Right ventricle myocardium inferior (tissue), 1 donor: ENCODE measurements around the gene BARHL2. TPM values are rescaled to one million over a fixed set of nuclear protein-coding genes. Genes with fewer than 3 reads are reported as not detected.

Experiments
- ATAC-seq: fragments of 200-7000 bp; cut with Tn5 transposase; one replicate; pipeline ENCODE4 v1.9.1; 2020; ENCODE audit warnings: mild to moderate bottlenecking, moderate library complexity
- DNase-seq: peaks from one replicate; pipeline ENCODE4 v3.0.0; 2021; ENCODE audit errors: missing footprints
- intact Hi-C: fragments of 100-400 bp; cut with DNase I; formaldehyde crosslinking; loops from one replicate; pipeline ENCODE4 v1.11.0; 2022
- total RNA-seq: library from RNA; stranded (reverse); fragmentation: NEBNext Ultra II Directional; extraction: Animal tissue kit (Norgen Biotek cat#: 25700); gene quantifications from one replicate; pipeline ENCODE4 v1.2.1, GENCODE V29; 2021
- donor health status: DM: no; HTN: yes; CAD: no; lungs with severe emphysema.

Gene BARHL2
- total RNA-seq, 1 donor from 2014 or later, result not detected

DNA sequence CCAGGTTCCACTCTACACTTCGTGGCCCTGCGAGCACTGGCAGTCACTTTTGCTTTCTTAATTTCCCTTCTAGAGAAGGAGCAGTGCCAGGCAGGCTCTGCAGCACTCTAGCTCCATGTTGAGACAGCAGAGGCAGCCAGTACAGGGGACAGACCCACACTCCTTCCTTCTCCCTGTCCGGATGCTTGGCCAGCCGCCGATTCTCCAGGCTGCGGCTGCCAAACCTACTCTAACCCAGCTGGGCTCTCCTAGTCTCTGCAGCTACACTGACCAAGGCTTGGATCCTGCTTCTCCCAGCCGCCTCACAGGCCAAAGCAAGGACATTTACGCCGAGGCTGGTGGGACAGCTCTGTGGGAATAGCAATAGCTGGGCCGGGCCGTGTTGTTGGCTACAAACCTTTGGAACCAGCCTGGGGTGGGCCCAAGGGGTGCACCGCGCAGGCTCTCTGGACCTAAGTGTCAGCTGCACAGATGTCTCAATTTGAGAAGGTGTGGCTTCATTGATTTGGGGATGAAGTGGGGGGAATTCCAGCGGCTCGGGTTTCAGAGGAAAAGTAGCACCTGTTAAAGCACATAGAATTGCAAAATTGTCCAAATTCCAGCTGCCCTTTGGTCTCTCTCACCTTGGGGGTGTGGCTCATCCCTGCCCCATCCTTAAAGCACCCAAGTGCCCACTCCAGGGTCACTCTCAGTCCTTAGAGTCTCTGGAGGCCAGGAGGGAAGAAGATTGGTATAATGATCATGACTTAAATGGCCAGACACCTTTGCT, 3.2 kb downstream of the BARHL2 start:
- DNase-seq, result no peak
- ATAC-seq, result no peak
- intact Hi-C loops, result no loop called here

DNA sequence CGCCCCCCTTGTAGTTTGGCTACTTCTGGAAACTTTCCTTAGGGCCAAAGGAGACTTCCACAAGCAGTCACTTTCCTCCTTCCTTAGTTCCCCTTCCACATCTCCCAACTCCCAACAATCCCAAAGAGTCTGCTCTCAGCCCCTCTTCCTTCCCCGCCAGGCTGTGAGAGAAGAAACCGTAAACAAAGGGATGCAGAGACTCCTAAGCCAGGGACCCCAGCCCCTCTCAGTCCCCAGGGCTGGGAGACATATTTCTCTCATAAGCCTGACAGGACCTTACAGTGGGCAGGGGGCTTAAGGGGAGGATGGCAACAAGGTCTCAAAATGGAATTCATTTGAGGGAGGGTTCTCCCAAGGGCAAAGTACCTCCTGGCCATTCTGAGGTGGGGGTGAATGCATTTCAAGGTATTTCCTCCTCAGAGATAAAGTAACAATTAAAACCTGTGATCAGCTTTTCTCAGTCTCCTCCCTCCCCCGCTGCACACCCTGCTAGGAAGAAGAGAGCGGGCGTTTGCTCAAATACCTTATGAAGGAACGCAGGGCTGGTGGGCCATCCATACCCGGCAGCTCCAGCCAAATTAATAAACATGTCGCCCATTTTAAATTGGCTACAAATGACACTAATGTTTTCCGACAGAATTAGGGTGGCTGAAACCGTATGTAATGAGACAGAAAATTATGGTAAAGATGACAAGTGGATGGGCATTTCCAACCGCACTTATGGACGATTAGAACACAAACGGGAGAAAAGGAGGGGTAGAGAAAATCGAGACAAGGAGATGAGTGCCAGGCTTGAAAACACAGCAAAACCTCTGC, 4.0 kb downstream of the BARHL2 start:
- ATAC-seq (no peak), DNase-seq (no peak)
- intact Hi-C loops, result no loop called here

DNA sequence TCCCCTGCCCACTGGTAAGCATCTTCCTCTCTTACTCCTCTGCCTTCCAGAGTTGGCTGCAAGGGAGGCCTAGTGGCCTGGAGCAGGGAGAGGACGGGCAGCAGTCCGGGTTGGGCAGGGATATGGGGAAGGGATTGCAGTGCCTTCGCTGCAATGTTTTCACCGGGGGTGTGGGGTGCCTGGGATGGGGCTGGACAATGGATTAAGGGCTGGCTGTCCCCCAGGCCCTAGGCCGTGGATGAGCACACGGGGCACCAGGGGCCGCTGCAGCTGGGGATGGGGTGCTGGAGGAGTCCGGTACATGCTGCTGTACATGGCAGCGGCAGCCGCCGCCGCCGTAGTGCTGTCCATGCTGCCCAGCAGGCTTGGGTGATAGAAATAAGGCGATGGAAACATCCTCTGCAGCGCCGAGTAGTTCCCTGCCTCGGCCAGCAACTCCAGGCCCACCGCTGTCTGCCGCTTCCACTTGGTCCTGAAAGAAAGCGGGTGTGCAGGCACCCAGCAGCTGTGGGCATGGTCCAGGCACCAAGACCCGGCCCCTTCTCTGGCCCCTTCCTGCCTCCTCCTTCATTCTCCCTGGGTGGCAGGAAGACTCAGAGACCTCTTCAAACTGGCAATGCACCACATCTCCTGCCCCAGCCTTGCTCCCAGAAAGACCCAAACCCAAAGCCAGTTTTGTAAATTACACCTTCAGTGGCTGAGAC, 4.8 kb downstream of the BARHL2 start:
- intact Hi-C loops, result no loop called here
- DNase-seq, result no peak
- no peak for ATAC-seq

DNA sequence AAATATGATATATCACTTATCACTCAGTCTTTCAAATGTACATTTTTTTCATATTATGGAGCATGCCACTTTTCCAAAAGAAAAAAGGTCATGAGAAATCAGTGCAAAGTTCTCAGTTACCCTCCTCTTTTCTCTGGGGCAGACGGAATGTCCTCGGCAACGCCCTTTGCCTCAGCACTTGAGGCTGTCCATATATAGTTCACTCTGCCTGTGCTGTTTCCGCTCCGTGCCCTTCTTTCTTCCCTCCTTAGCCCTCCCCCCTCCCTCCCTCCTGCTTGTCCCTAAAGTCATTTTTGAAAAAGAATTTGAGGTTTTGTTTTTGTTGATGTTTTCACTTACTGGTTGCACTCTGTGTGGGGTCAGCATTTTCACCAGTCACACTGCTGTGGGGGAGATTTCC, 5.4 kb downstream of the BARHL2 start:
- DNase-seq (no peak), ATAC-seq (no peak)
- intact Hi-C loops, result no loop called here

DNA sequence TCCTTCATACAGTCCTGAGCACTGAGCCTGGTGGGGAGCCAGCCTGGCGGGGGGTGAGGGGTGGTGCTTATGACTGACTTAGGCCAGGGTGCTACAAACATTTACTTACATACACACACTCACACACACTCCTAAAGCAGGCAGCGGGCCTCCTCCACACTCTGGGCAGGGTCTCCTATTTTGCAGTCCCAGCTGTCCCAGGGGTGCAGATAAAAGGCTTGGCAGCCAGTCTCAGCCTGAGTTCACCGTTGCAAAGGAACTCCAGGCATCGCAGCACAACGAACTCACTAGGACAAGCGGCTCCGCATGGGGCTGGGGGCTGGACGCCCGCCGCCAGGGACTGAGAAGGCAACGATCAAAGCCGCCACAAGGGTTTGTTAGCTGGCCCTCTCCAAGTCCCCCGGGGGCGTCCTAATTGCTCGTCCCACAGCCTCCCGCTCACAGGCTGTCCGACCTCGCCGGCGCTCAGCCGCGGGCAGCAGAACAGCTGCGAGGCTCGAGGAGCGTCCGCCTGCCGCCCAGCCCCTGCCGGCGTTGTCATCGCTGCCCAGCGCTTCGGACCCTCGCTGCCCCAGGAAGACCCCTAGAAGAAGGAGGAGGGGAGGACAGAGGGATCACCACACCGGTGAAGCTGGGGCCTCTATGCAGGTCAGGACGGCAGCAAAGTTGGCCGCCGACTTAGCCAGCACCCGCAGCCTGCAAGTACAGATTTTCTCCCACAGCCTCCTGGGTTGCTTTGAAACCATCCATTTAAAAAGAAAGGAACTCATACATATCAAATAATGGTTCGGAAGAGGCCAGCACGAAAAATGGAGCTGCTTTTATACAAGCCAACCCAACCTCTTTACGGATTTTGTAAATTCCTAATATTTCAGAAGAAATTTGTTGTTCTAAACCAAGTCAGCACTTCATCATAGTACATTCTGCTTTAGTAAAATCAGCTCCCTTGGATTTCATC, 6.2 kb downstream of the BARHL2 start:
- no peak for DNase-seq
- intact Hi-C loops, result no loop called here
- no peak for ATAC-seq

DNA sequence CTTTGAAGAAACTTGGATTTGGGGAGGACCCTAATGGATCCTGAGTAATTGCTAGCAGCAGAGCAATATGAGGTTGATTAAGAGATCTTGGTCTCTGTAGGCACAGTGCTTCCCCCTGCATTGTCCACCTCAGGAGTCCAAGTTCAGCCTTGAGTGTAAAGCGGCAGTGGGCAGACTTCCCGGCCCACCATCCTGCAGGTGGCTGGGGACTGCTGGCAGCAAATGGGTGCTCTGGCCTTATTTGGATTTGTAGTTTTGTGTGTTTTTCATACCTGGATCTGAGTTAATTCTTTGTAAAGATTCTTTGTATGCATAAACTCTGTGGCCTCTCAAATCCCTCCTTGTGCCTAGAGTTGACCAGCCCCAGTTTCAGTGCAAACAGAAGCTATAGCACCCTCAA, 7.6 kb downstream of the BARHL2 start:
- DNase-seq (no peak), ATAC-seq (no peak)
- intact Hi-C loops, result no loop called here

DNA sequence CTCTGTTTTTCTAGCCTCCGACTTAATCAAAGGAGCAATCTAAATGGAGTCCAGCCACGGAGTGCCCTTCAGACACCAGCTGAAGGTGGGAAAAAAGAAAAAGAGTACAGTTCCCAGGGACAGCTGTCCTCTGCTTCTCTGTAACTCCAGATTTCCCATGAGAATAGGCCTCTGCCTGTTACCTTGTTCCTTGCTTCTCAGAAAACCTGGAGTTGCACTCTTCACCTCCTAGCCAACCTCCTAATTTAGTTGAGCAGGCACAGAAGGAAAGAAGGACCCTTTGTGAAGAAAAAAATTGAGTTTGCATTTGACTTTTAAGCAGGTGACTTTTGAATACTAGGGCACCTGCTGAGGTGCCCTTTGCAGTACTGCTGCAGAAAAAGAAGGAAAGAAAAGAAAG, 8.3 kb downstream of the BARHL2 start:
- intact Hi-C loops, result no loop called here
- ATAC-seq (no peak), DNase-seq (no peak)

DNA sequence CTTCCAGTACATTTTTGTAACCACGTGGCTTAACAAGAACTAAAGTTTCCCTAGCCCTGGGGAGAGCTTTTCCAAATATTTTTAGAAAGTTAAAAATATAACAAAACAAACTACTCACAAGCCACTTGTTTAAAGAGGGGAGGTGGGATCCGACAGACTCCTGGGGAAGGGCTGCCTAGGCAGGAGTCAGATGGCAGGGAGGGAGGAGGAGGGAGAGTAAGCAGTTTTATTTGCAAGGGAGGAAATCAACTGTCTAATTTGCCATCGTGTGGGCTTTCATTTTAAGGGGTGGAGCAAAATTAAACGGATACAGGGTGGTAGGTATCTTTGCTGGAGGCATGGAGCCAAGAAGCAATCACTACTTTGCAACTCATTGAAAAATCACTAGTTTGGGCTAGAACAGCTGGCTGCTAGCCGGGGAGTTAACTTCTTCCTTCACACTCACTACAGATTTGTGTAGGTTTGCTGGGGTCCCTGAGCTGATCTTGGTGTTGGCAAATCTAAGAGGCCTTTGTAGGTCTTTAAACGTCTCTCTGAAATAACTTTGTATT, 8.8 kb downstream of the BARHL2 start:
- DNase-seq (no peak), ATAC-seq (no peak)
- intact Hi-C loops, result no loop called here

DNA sequence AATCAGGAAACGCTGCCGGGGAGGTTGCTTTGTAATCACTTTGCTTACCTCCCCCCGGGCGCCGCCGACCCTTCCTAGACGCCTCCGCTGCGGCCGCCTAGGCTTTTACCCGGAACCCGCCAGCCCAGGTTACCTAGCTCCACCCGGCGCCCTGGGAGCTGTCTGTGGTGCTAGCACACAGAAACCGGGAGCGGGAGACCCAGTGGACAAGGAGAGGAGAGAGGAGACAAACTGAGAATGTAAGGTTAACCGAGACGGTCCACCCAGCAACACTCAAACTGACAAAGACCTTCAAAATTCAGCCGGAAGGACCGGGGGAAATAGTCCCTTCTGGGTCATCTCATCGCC, 9.8 kb downstream of the BARHL2 start:
- intact Hi-C loops, result no loop called here
- ATAC-seq, result no peak

DNA sequence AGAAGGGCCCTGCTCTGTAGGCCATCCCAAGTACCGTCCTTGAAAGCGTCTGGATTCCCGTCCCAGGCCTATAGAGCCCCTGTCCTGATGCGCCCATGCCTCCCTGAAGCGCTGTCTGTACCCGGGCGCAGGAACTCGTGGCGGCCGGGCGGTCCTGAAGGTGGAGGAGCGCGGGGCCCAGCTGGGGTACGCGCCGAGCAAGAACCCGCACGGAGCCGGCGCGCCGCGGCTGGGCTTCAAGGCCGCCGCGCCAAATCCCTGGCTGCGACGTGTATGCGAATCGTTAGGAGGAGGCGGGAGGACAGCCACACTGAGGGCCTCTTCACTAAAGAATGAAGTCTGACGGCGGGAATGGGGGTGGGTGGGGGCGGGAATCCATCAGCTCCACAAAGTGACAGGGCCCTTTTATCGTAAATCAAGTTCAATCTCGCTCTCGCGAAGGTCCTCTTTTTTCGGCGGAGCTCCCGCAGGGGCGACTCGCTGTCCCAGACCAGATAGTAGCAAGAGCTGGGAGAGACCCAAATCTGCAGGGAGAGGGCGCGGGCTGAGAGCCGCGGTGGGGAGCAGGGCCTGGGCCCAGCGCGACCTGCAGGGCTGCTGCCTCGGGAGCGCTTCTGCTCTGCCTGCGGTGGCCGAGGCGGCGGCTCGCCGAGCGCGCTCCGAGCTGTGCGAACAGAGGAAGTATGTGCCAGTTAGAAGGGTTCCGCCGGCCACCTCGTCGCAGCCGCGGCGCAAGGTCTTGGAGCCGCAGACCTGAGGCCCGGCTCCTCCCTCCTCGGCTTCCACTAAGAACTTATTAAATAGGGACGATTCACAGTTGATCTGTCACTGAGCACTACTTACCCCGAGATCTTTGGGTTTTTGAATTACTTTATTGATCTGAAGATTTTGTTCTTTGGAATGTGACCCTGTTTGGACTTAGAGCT, 10.4 kb downstream of the BARHL2 start:
- ATAC-seq, result peak; percentile 59
- intact Hi-C loops, result no loop called here
- DNase-seq, result no peak

More for the DNA sequence above, 9.8 kb downstream of the BARHL2 start:
- no peak for DNase-seq

DNA sequence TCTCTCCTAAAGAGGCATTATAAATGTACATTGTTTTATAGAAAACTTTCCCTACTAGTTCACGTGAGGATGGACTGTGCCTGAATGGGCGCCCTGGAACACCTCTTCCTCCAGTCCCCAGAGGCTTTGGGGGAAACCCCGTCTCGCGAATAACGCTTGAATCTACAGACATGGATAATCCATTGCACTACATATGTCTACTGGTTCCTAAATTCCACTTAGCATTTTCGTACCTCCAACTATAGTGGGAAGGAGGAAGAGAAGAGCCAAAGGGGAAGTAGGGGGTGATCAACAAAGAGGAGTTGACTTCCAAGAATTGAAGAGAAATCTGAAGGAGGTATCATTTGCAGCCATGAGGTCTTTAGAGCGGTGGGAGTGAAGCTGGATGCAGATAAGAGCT, 11.1 kb downstream of the BARHL2 start:
- ATAC-seq (no peak), DNase-seq (no peak)
- intact Hi-C loops, result no loop called here

DNA sequence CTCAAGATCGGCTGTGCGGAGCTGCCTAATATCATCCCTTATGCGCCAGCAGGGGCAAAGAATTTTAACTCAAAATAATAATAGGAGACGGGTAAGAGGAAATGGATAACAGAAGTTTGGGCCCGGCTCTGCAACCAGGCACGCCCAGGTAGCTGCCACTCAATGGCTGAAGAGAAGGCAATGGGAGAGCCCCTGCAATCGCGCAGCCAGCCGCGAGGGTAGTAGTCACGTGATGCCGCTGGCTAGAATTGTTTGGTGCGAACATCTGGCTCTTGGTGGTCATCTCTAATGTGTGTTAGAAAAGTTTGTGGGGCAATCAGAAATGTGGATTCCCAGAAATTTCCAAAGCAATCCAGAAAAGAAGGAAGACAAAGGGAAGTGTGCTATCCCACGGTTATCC, 12.3 kb downstream of the BARHL2 start:
- no peak for ATAC-seq
- intact Hi-C loops, result no loop called here
- DNase-seq, result no peak

DNA sequence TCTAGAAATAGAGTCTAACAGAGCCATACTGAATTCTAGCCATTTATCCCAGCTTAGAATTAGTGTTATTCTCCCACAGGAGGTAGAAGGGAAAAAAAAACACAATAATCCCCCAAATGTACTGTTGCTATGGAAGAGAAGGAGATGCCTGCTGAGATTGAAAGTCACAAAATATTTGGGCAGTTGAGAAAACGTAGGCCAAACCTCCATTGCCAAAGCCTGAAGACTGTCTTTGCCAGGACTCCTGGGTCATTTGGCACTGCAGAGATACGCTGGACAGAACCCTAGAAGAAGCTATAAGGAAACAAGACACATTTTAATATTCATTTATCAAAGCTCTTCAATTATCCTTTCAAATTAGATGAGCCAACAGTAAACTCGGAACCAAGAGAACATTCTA, 22.3 kb downstream of the BARHL2 start:
- DNase-seq (no peak), ATAC-seq (no peak)
- intact Hi-C loops, result no loop called here

DNA sequence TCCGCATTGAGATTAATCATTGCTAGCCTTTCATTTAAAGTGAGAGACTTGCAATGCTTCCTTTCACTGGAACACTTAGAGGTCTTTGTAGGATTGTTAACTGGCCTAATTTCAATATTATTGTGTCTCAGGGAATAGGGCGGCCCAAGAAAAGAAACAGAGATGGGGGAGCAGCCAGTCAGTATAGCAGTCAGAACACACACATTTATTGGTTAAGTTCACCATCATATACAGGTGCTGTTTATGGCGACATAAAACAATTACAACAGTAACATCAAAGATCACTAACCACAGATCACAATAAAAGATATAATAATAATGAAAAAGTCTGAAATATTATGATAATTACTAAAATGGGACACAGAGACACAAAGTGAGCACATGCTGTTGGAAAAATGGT, 29.4 kb downstream of the BARHL2 start:
- DNase-seq, result no peak
- ATAC-seq, result no peak
- intact Hi-C loops, result no loop called here

DNA sequence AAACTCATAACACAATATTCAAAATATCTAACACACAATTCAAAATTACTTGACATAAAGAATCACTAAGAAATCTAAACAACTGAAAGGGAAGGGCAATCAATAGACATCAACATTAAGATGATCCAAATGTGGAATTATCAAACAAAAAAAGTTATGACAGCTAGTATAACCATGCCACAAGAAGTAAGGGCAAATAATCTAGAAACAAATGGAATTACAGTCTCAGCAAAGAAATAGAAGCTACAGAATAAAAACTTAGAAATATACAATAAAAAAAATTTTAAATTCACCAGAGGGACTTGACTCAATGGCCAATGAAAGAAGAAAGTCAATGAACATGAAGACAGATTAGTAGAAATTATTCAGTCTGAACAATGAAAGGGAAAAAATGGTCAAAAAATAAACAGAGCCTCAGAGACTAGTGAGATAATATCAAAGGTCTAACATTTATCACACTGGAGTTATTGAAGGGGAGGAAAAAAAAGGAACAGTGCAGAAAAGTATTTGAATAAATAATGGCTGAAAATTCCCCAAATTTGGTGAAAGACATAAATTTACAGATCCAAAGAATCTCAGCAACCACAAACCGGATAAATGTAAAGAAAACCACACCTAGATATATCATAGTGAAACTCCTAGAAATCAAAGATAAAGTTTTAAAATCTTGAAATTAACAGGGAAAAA, 41.8 kb downstream of the BARHL2 start:
- ATAC-seq (no peak), DNase-seq (no peak)
- intact Hi-C loops, result no loop called here

DNA sequence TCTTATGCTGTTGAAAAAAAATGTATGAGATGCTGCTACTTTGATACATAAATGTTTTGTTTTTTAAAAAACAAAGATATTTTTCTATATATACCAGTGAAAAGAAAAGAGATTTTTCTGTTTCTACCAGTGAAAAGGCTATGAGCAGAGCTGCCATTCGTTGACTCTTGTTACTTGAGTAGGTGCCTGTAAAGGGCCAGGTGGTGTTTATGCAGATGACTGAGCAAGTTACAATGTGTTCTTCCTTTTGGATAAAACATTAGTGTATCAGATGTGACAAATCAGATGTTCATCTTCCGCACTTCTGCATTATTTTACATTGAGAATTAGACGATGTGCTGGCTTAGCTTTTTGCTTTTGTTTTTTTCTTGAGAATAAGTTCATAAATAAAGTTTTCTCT, 45.4 kb downstream of the BARHL2 start:
- intact Hi-C loops, result no loop called here
- no peak for DNase-seq
- ATAC-seq, result no peak

DNA sequence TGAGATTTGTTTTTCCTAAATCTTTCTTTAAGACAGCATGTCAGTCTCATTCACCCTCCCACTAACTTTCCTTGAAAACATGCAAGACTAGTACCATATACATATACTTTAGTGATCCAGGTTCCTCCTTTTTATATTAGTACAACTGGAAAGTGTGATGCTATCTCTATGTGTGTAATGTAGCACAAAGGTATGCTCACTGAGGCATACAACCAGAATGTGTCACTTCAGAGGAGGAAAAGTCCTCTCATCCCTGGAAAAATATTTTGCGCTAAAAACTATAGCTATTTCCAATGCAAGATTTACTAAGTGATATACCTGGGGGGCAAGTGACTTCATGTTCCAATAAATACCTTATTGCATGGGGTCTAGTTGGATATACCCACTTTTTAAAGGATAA, 45.9 kb downstream of the BARHL2 start:
- DNase-seq (no peak), ATAC-seq (no peak)

More for the DNA sequence above, 45.9 kb downstream of the BARHL2 start:
- intact Hi-C loops, result no loop called here
